ENCODE results near the gene CDV3.
A peak's percentile ranks its signal among the peaks of the same experiment; 100 is the strongest.

Gene CDV3

DNA sequence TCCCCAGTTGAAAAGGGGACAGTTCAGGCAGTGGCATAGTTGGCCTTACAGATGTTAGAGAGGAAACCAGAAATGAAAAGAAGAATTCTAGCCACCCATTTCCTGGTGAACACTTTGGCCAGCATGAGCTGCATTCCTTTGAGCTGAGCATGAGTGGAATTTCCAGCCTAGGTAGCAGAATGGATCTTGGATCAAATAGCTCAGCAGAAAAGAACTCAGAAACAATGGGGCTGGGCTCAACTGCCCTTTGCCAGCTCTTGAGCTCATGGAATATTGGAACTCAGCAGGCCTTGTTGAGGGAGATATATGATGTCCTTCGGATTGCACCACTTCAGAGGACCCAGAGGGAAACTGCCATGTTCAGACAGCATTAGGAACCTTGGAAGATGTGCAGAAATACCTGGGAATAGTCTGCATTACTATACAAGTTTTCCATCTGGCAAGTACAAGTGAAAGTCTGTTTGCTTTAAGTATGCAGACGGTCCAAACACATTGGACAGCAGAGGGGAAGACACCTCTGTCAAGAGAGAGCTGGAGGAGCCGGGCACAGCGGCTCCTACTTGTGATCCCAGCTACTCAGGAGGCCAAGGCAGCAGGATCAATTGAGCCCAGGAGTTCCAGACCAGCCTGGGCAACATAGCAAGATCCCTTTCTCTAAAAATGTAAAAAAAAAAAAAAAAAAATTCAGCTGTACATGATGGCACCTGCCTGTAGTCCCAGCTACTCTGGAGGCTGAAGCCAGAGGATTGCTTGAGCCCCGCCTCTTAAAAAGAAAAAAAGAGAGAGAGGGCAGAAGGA is 3.1 kb upstream of the CDV3 start:
- no peaks in the 10 kb centered on the region for H3K27me3 ChIP-seq (ENCODE audit: insufficient read depth, low read length, poor library complexity)
- H4K20me1 ChIP-seq (ENCODE audit: insufficient read depth, low read length), result peaks cover 11% of the 10 kb centered on the region
- no peak overlapping the region for H3K27ac ChIP-seq (ENCODE audit: low read length)
- H3K9me3 ChIP-seq (ENCODE audit: insufficient read depth, low read length, severe bottlenecking), result no peaks in the 10 kb centered on the region
- DNase-seq, result no peak
- no peak overlapping the region for H3K4me3 ChIP-seq (ENCODE audit: low read depth in 1 of 2, low read length in 2 of 2)
- no peak for TF ChIP-seq EZH2 (IDR thresholded peaks at IDR 0.05; ENCODE audit: borderline replicate concordance, low read depth, low read length, severe bottlenecking)
- TF ChIP-seq, protein P1, sequence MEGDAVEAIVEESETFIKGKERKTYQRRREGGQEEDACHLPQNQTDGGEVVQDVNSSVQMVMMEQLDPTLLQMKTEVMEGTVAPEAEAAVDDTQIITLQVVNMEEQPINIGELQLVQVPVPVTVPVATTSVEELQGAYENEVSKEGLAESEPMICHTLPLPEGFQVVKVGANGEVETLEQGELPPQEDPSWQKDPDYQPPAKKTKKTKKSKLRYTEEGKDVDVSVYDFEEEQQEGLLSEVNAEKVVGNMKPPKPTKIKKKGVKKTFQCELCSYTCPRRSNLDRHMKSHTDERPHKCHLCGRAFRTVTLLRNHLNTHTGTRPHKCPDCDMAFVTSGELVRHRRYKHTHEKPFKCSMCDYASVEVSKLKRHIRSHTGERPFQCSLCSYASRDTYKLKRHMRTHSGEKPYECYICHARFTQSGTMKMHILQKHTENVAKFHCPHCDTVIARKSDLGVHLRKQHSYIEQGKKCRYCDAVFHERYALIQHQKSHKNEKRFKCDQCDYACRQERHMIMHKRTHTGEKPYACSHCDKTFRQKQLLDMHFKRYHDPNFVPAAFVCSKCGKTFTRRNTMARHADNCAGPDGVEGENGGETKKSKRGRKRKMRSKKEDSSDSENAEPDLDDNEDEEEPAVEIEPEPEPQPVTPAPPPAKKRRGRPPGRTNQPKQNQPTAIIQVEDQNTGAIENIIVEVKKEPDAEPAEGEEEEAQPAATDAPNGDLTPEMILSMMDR (IDR thresholded peaks at IDR 0.05; ENCODE audit: borderline replicate concordance, extremely low read depth, low read length, poor library complexity, severe bottlenecking), result no peak
- no peak overlapping the region for H3K4me2 ChIP-seq (ENCODE audit: insufficient read depth, low read length)
- peaks cover 19% of the 10 kb centered on the region for H3K4me1 ChIP-seq (ENCODE audit: insufficient read depth, low read length)
- no peak overlapping the region for H3K9ac ChIP-seq (ENCODE audit: low read depth, low read length)
- peaks cover 18% of the 10 kb centered on the region for H3K79me2 ChIP-seq (ENCODE audit: insufficient read depth, low read length)
- no peak for ATAC-seq (ENCODE audit: insufficient read depth, low read depth)
- H3K36me3 ChIP-seq (ENCODE audit: insufficient read depth, low read length), result peaks cover 10% of the 10 kb centered on the region
- no peak overlapping the region for H2AFZ ChIP-seq (ENCODE audit: low read depth, low read length)

GRCh38 chr3:133570937-133571320 is 2.6 kb upstream of the CDV3 start:
- ATAC-seq (ENCODE audit: insufficient read depth, low read depth), result no peak
- Histone ChIP-seq H3K4me2 (ENCODE audit: insufficient read depth, low read length) (no peak overlapping the region), H3K79me2 (ENCODE audit: insufficient read depth, low read length) (peaks cover 24% of the 10 kb centered on the region), H4K20me1 (ENCODE audit: insufficient read depth, low read length) (peaks cover 17% of the 10 kb centered on the region), H3K9ac (ENCODE audit: low read depth, low read length) (no peak overlapping the region), H2AFZ (ENCODE audit: low read depth, low read length) (peak overlapping the region; percentile 27; the same call in 1 of the 2 replicates), H3K4me3 (ENCODE audit: low read depth in 1 of 2, low read length in 2 of 2) (no peak overlapping the region), H3K4me1 (ENCODE audit: insufficient read depth, low read length) (peaks cover 25% of the 10 kb centered on the region), H3K27ac (ENCODE audit: low read length) (no peak overlapping the region), H3K9me3 (ENCODE audit: insufficient read depth, low read length, severe bottlenecking) (no peaks in the 10 kb centered on the region), H3K36me3 (ENCODE audit: insufficient read depth, low read length) (peaks cover 15% of the 10 kb centered on the region), H3K27me3 (ENCODE audit: insufficient read depth, low read length, poor library complexity) (no peaks in the 10 kb centered on the region)
- no peak for DNase-seq
- TF ChIP-seq, protein P1 (IDR thresholded peaks at IDR 0.05; ENCODE audit: borderline replicate concordance, extremely low read depth, low read length, poor library complexity, severe bottlenecking), result no peak
- no peak for TF ChIP-seq EZH2 (IDR thresholded peaks at IDR 0.05; ENCODE audit: borderline replicate concordance, low read depth, low read length, severe bottlenecking)

- no peak for DNase-seq
- Histone ChIP-seq H3K4me1 (ENCODE audit: insufficient read depth, low read length) (peaks cover 33% of the 10 kb centered on the region), H2AFZ (ENCODE audit: low read depth, low read length) (peak overlapping the region; percentile 65), H4K20me1 (ENCODE audit: insufficient read depth, low read length) (peaks cover 26% of the 10 kb centered on the region), H3K36me3 (ENCODE audit: insufficient read depth, low read length) (peaks cover 28% of the 10 kb centered on the region), H3K27ac (ENCODE audit: low read length) (peak overlapping the region; percentile 85), H3K79me2 (ENCODE audit: insufficient read depth, low read length) (peaks cover 37% of the 10 kb centered on the region), H3K27me3 (ENCODE audit: insufficient read depth, low read length, poor library complexity) (no peaks in the 10 kb centered on the region), H3K9me3 (ENCODE audit: insufficient read depth, low read length, severe bottlenecking) (no peaks in the 10 kb centered on the region), H3K4me2 (ENCODE audit: insufficient read depth, low read length) (peak overlapping the region; percentile 61), H3K9ac (ENCODE audit: low read depth, low read length) (peak overlapping the region; percentile 52), H3K4me3 (ENCODE audit: low read depth in 1 of 2, low read length in 2 of 2) (peak overlapping the region; percentile 1 to 54; a peak in 3 of 4 replicates)
- ATAC-seq (ENCODE audit: insufficient read depth, low read depth), result no peak
- no peak for TF ChIP-seq EZH2 (IDR thresholded peaks at IDR 0.05; ENCODE audit: borderline replicate concordance, low read depth, low read length, severe bottlenecking)
- TF ChIP-seq, protein P1 (IDR thresholded peaks at IDR 0.05; ENCODE audit: borderline replicate concordance, extremely low read depth, low read length, poor library complexity, severe bottlenecking), result no peak
Observed at GRCh38 chr3:133572158-133573053, 1.1 kb upstream of the CDV3 start.
